Stimulated activated CD4-positive, alpha-beta T cell treated with anti-CD3 and anti-CD28 coated beads, Interleukin-12 subunit alpha, Interleukin-12 subunit beta, amount 100 ng/mL, for 4 hours (primary cell): ENCODE measurements around the gene SLC52A1.

Source experiments
- DNase-seq: peaks from one replicate; pipeline ENCODE4 v3.0.0-alpha.2; 2020

The SLC52A1 gene

DNA sequence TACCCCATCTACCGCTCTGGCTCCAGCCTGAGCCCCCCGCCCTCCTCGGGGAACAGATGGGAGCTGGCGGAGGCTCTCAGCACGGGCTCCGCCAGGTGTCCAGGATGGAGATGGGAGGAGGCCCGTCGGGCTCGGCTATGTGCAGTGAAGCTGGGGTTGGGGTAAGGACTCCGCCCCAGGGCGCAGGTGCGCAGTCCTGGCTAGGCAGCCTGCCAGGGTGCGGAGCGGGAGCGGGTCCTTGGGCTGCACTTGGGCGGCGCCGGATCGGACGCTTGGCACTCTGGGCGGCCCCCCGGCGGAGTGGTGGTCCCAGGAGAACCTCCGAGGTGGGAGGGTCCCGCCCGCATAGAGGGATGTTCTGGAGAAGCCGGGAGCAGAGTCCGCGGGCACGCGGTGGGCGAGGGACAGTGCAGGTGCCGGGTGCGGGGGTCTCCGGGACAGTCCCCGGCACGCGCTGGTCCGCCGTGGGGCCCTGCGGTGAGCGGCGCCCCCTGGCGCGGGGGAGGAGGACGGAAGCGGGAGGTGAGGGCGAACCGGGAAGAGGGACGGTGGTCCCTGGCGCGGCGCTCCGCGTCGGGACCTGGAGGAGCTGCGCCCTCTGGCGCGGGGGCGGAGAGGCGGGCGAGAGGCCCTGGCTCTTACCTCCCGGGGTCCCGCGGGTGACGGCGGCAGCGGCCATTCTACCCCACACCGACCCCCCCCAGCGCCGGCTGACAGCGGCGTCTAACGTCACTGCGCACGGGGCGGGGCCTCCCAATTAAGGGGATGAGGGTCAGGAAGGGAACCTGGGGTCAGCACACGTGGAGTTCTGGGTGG is 48.1 kb downstream of the SLC52A1 start, which contains the start of gene CAMTA2:
Gene CAMTA2, minus strand, starts transcription at position 725 of the 816 bp plus-strand sequence. CDS start 1,453 bp downstream, outside the sequence.
- DNase-seq = peak; percentile 91

DNA sequence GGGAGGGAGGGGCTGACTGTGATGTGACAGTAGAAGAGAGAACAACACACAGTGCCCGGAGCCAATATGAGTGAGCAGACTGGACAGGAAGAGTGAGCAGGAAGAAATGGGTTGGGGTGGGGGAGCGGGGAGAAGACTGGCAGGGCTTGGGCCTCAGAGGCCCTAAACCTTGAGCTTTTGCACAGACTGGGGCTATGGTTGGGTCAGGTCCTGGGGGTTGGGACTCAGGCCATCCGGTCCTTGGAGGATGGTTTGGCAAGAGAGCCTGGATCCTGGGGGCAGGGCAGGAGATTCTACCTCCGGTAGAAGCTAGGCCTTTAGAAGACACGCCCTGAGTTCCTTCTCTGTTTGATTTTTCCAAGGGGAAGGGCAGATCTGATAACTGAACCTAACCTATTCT is 48.8 kb downstream of the SLC52A1 start:
- no peak for DNase-seq
